Measurements from ENCODE around the gene HTRA3.

HTRA3 gene

DNA sequence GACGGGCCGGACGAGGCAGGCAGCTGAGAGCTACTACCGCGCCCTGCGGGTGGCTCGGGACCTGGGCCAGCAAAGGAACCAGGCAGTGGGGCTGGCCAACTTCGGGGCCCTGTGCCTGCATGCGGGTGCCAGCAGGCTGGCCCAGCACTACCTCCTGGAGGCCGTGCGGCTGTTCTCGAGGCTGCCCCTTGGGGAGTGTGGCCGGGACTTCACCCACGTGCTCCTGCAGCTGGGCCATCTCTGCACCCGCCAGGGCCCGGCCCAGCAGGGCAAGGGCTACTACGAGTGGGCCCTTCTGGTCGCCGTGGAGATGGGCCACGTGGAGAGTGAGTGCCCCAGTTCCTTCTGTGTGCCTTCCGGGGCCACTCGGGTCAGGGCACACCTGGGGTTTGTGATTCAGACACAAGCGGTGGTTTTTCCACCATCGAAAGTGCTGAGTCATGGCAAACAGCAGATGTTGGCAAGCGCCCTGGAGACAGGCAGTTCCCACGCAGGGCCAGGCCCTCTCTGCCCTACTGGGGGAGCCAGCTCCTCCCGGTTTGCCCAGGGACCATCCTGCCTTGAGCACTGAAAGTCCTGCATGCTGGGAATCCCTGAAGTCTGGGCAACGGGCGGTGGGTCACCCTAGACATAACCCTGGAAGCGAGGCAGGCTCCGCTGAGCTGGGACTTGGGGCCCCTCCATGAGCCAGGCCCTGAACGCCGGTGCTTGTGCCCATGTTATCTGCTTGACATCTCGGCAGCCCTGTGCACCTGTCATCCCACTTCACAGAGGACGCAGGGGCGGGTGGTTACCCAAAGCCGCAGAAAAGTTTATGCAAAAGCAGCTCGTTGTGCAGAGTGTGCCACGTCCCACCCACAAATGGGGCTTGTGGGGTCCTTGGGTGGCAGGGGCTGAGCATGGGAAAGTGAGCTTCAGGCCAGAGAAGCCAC, 41.0 kb upstream of the HTRA3 start:
- ATAC-seq: peak; percentile 65

DNA sequence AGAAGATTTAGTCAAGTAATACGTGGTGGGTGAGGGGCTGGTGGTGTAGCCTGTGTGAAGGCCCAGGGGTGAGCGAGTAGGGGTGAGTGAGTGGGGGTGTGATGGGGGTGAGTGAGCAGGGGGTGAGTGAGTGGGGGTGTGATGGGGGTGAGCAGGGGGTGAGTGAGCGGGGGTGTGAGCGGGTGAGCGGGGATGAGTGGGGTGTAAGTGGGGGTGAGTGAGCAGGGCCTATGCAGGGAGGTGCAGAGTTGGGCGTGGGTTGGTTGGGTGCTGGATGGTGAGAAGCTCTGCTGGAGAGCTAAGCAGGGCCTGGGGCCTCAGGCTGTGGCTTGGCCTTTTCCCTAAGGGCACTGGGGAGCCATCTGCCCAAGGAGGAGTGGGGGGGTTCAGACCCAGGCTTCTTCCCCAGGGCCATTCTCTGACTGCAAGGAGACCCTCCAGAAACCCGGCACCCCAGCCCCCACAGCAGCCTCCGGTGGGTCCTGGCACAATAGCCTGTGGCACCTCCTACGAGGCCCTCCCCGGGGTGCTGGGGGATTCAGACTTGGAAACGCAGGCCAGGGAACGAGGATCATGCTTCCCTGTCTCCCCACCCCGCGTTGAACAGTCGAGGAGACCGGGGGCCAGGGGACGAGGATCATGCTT, 40.1 kb upstream of the HTRA3 start:
- ATAC-seq: no peak
- no peak for TF ChIP-seq GLIS3 (CRISPR knock-in tag; IDR thresholded peaks at IDR 0.05)
- TF ChIP-seq, protein P1, sequence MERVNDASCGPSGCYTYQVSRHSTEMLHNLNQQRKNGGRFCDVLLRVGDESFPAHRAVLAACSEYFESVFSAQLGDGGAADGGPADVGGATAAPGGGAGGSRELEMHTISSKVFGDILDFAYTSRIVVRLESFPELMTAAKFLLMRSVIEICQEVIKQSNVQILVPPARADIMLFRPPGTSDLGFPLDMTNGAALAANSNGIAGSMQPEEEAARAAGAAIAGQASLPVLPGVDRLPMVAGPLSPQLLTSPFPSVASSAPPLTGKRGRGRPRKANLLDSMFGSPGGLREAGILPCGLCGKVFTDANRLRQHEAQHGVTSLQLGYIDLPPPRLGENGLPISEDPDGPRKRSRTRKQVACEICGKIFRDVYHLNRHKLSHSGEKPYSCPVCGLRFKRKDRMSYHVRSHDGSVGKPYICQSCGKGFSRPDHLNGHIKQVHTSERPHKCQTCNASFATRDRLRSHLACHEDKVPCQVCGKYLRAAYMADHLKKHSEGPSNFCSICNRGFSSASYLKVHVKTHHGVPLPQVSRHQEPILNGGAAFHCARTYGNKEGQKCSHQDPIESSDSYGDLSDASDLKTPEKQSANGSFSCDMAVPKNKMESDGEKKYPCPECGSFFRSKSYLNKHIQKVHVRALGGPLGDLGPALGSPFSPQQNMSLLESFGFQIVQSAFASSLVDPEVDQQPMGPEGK (CRISPR knock-in tag; IDR thresholded peaks at IDR 0.05; ENCODE audit: borderline replicate concordance): no peak
- TF ChIP-seq TOX (CRISPR knock-in tag; IDR thresholded peaks at IDR 0.05; ENCODE audit: borderline replicate concordance): no peak
- no peak for TF ChIP-seq TCF4 (CRISPR knock-in tag; IDR thresholded peaks at IDR 0.05; ENCODE audit: borderline replicate concordance)

More for the DNA sequence above, 41.0 kb upstream of the HTRA3 start:
- TF ChIP-seq BACH2 (CRISPR knock-in tag; IDR thresholded peaks at IDR 0.05; ENCODE audit: borderline replicate concordance) (peak; percentile 20; the same call in 1 of the 2 replicates), ZNF70 (CRISPR knock-in tag; IDR thresholded peaks at IDR 0.05) (no peak)
- TF ChIP-seq, protein P2, sequence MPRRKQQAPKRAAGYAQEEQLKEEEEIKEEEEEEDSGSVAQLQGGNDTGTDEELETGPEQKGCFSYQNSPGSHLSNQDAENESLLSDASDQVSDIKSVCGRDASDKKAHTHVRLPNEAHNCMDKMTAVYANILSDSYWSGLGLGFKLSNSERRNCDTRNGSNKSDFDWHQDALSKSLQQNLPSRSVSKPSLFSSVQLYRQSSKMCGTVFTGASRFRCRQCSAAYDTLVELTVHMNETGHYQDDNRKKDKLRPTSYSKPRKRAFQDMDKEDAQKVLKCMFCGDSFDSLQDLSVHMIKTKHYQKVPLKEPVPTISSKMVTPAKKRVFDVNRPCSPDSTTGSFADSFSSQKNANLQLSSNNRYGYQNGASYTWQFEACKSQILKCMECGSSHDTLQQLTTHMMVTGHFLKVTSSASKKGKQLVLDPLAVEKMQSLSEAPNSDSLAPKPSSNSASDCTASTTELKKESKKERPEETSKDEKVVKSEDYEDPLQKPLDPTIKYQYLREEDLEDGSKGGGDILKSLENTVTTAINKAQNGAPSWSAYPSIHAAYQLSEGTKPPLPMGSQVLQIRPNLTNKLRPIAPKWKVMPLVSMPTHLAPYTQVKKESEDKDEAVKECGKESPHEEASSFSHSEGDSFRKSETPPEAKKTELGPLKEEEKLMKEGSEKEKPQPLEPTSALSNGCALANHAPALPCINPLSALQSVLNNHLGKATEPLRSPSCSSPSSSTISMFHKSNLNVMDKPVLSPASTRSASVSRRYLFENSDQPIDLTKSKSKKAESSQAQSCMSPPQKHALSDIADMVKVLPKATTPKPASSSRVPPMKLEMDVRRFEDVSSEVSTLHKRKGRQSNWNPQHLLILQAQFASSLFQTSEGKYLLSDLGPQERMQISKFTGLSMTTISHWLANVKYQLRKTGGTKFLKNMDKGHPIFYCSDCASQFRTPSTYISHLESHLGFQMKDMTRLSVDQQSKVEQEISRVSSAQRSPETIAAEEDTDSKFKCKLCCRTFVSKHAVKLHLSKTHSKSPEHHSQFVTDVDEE (CRISPR knock-in tag; IDR thresholded peaks at IDR 0.05): no peak

DNA sequence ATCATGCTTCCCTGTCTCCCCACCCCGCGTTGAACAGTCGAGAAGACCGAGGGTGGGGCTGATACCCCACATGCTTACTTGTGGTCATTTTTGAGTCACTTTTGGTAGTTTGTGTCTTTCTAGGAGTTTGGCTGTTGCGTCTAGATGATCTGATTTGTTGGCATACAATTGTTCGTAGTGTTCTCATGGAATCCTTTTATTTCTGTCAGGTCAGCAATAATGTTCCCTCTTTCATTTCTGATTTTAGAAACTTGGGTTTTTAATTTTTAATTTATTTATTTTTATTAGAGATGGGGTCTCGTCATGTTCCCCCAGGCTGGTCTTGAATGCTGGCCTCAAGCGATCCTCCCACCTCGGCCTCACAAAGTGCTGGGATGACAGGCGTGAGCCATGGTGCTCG, 39.5 kb upstream of the HTRA3 start:
- ATAC-seq: no peak
- TF ChIP-seq RARB (CRISPR knock-in tag; IDR thresholded peaks at IDR 0.05): no peak
- TF ChIP-seq, protein P2 (CRISPR knock-in tag; IDR thresholded peaks at IDR 0.05): no peak
- no peak for TF ChIP-seq ZNF70 (CRISPR knock-in tag; IDR thresholded peaks at IDR 0.05)
- no peak for TF ChIP-seq ZFP3 (CRISPR knock-in tag; IDR thresholded peaks at IDR 0.05)
- TF ChIP-seq, protein P3, sequence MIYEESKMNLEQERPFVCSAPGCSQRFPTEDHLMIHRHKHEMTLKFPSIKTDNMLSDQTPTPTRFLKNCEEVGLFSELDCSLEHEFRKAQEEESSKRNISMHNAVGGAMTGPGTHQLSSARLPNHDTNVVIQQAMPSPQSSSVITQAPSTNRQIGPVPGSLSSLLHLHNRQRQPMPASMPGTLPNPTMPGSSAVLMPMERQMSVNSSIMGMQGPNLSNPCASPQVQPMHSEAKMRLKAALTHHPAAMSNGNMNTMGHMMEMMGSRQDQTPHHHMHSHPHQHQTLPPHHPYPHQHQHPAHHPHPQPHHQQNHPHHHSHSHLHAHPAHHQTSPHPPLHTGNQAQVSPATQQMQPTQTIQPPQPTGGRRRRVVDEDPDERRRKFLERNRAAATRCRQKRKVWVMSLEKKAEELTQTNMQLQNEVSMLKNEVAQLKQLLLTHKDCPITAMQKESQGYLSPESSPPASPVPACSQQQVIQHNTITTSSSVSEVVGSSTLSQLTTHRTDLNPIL (CRISPR knock-in tag; IDR thresholded peaks at IDR 0.05; ENCODE audit: low read depth): no peak

DNA sequence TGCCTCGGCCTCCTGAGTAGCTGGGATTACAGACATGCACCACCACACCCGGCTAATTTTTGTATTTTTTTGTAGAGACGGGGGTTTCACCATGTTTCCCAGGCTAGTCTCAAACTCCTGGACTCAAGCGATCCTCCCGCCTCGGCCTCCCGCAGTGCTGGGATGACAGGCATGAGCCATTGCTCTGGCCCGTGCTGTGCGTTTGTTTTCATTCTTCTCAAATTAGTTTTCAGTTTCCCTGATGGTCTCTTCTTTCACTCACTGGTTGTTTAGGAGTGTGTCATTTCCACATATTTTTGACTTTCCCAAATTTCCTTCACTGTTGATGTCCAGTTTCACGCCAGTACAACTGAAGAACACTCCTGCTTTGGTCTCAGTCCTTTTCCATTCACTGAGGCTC, 38.7 kb upstream of the HTRA3 start:
- no peak for ATAC-seq
- no peak for TF ChIP-seq ESRRG (CRISPR knock-in tag; IDR thresholded peaks at IDR 0.05)

DNA sequence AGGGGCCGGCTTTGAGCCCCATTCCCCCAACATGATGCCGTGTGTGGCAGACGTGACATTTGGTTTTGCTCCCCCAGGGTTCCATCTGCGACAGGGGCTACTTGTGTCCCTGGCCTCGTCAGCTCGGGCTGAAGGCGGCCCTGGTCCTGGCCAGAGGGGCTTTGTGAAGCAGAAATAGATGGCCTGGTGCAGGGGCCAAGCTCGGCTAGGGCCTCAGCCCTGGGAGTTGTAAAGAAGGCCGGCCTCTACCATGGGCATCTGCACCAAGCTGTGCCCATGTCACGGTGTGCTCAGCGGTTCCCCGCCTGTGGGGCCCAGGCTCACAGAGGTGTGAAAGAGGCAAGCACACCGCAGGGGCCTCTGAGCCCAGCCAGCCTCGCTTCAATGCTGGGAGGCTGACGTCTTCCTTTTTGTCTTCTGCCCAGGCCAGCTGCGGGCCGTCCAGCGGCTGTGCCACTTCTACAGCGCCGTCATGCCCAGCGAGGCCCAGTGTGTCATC, 38.0 kb upstream of the HTRA3 start:
- no peak for ATAC-seq
- TF ChIP-seq ZNF70 (CRISPR knock-in tag; IDR thresholded peaks at IDR 0.05) (no peak), TOX (CRISPR knock-in tag; IDR thresholded peaks at IDR 0.05; ENCODE audit: borderline replicate concordance) (no peak), ZNF565 (CRISPR knock-in tag; conservative IDR thresholded peaks at IDR 0.05; ENCODE audit: low read depth) (no peak), BACH2 (CRISPR knock-in tag; IDR thresholded peaks at IDR 0.05; ENCODE audit: borderline replicate concordance) (no peak), ZFP3 (CRISPR knock-in tag; IDR thresholded peaks at IDR 0.05) (no peak), GLIS3 (CRISPR knock-in tag; IDR thresholded peaks at IDR 0.05) (no peak), ZC3H10 (CRISPR knock-in tag; IDR thresholded peaks at IDR 0.05) (no peak), ARNTL (CRISPR knock-in tag; IDR thresholded peaks at IDR 0.05; ENCODE audit: borderline replicate concordance, low read depth) (no peak), TCF4 (CRISPR knock-in tag; IDR thresholded peaks at IDR 0.05; ENCODE audit: borderline replicate concordance) (no peak), SNAI2 (CRISPR knock-in tag; IDR thresholded peaks at IDR 0.05) (no peak), ISL1 (CRISPR knock-in tag; IDR thresholded peaks at IDR 0.05) (no peak)
- TF ChIP-seq, protein P1 (CRISPR knock-in tag; IDR thresholded peaks at IDR 0.05; ENCODE audit: borderline replicate concordance): no peak
- TF ChIP-seq, protein P3 (CRISPR knock-in tag; IDR thresholded peaks at IDR 0.05; ENCODE audit: low read depth): no peak

All from SK-N-SH treated with all-trans-retinoic acid at 6 μM for 48 hours (cell line).